SHP77 (cell line): ENCODE results near the gene CLN3.
"Not testable (repeated sequence)": the region's sequence is repeated elsewhere in the genome, so short reads cannot be mapped to it uniquely, and the experiment has no call there.

Source experiments
- DNase-seq, 2 experiments: peaks; one replicate each; lab custom pipeline; 2025; lab: John Stamatoyannopoulos, UW

The CLN3 gene

GRCh38 chr16:28513484-28514181 is 21.8 kb upstream of the CLN3 start:
- DNase-seq, result no peak

- no peak for DNase-seq
These were observed 20.2 kb upstream of the CLN3 start for GRCh38 chr16:28511801-28512789.

- DNase-seq, result no peak
These were observed 19.2 kb upstream of the CLN3 start for GRCh38 chr16:28511031-28511430.

GRCh38 chr16:28505489-28506137 is 13.7 kb upstream of the CLN3 start:
- no peak for DNase-seq

- no peak for DNase-seq
These were observed 13.0 kb upstream of the CLN3 start for GRCh38 chr16:28504707-28505404.

- DNase-seq, result no peak
These were observed 11.8 kb upstream of the CLN3 start for GRCh38 chr16:28503470-28504259.

- DNase-seq, result no peak
These were observed 10.4 kb upstream of the CLN3 start for GRCh38 chr16:28502290-28502689.

- no peak for DNase-seq
These were observed 9.7 kb upstream of the CLN3 start for GRCh38 chr16:28501258-28502232.

- not testable (repeated sequence) for DNase-seq
These were observed 8.8 kb upstream of the CLN3 start for GRCh38 chr16:28500476-28501180.

GRCh38 chr16:28499854-28500253 is 8.0 kb upstream of the CLN3 start:
- DNase-seq, result no peak

GRCh38 chr16:28498666-28499381 is 7.0 kb upstream of the CLN3 start:
- DNase-seq, result no peak

GRCh38 chr16:28497861-28498599 is 6.2 kb upstream of the CLN3 start:
- DNase-seq, result no peak

- DNase-seq, result no peak
These were observed 5.5 kb upstream of the CLN3 start for GRCh38 chr16:28497386-28497785.

GRCh38 chr16:28496844-28497243 is 5.0 kb upstream of the CLN3 start:
- no peak for DNase-seq

- no peak for DNase-seq
These were observed 4.2 kb upstream of the CLN3 start for GRCh38 chr16:28495795-28496749.

- no peak for DNase-seq
These were observed 3.4 kb upstream of the CLN3 start for GRCh38 chr16:28495098-28495793.
